HG02763 (cell line): ENCODE measurements around the gene TMEM179B.
A peak's percentile ranks its signal among the peaks of the same experiment; 100 is the strongest.
"Not testable (repeated sequence)": the region's sequence is repeated elsewhere in the genome, so short reads cannot be mapped to it uniquely, and the experiment has no call there.

Experiments used
- ATAC-seq: cut with Tn5 transposase; IDR thresholded peaks from one replicate; pipeline ENCODE4 v1.9.1; 2021; ENCODE audit warnings: mild to moderate bottlenecking, moderate library complexity; ENCODE audit not compliant: unreplicated experiment

TMEM179B gene, protein sequence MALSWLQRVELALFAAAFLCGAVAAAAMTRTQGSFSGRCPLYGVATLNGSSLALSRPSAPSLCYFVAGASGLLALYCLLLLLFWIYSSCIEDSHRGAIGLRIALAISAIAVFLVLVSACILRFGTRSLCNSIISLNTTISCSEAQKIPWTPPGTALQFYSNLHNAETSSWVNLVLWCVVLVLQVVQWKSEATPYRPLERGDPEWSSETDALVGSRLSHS

GRCh38 chr11:62787005-62787759 lies at the start of gene TMEM179B:
TMEM179B (plus strand) TSS chr11:62787402; CDS start chr11:62787432, 30 bp downstream.
- ATAC-seq = peak; percentile 64

DNA sequence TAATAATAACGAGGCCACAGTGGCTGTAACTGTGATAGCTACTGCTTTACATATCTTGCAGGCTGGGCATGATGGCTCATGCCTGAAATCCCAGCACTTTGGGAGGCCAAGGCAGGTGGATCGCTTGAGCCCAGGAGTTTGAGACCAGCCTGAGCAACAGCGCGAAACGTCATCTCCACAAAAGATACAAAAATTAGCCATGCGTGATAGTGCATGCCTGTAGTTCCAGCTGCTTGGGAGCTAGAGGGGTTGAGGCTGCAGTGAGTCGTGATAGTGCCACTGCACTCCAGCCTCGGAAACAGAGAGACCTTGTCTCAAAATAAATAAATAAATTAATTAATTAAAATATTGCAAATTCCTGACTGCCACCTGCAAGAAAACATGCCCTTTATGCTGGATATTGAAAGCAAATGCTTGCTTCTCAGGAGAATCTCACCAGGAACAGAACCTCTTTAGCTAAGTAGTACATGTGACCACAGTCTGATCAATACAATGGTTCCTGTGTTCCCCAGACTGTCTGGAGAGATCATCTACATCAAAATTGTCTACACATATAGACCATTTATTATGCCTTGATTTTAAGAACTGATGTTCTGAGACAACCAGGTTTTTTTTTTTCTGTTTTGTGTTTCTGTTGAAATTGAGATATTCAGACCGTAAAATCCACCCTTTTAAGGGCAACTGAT lies 39.6 kb upstream of the TMEM179B start:
- ATAC-seq = no peak

- ATAC-seq = not testable (repeated sequence)
These were observed 37.3 kb upstream of the TMEM179B start for GRCh38 chr11:62749931-62750330.

GRCh38 chr11:62752177-62752785 lies 34.9 kb upstream of the TMEM179B start:
- no peak for ATAC-seq

DNA sequence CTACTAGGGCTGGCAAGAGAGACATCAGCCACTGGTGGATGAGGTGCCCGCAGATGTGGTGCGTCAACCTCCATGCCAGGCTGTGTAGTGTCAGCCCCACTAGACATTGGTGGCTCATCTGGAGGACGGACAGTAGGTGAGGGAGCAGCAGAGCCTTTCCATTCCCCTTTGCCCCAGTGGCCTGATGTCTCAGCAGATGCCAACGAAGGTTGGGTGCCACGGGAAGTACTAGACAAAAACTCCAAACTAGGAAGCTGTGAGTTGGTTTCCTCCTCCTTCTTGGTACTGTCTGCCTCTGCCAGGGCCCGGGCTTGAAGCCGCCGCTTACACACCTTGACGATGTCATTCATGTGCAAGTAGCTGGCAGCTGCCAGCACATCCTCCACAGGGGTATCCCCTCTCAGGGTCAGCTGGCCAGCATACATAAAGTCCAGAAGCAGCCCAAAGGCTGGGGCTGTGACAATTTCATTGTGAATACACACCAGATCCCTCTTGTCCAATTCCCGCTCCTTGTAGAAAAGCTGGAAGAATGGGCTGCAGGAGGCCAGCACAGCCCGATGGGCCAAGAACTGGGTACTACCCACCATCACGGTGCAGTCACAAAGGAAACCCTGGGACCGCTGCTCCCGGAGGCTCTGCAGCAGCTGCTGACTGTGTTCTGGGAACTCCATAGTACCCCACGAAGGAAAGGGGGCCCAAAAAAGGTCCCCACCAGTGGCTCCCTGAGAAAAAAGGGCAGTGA lies 34.0 kb upstream of the TMEM179B start:
- no peak for ATAC-seq

GRCh38 chr11:62753736-62754603 lies 33.2 kb upstream of the TMEM179B start, which contains the start of gene ZBTB3:
ZBTB3 (minus strand) TSS chr11:62754160; CDS start chr11:62753664, 496 bp downstream.
- peak; percentile 95 for ATAC-seq

DNA sequence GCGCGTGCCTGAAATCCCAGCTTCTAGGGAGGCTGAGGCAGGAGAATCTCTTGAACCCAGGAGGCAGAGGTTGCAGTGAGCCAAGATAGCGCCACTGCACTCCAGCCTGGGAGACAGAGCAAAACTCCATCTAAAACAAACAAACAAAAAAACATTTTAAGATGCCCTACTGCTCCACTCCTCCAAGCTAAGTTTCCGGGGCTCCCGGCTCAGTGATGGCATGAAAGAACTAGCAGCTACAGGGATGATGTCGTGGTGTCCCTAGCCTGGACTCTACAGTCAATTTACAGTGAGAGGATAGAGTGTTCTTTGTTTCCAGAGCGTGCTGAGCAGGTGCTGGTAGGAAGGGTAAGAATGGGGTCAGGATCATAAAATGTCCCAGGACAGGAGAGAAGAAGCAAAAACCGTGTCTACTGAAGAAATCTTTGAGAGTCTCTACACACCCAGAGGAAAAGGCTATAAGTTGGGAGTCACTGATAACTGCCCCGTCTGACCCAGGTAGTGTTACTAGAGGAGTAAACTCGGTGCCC lies 32.1 kb upstream of the TMEM179B start:
- ATAC-seq = no peak

GRCh38 chr11:62757846-62758788 lies 29.1 kb upstream of the TMEM179B start:
- ATAC-seq = no peak

GRCh38 chr11:62760867-62761227 lies 26.4 kb upstream of the TMEM179B start:
- ATAC-seq = not testable (repeated sequence)

DNA sequence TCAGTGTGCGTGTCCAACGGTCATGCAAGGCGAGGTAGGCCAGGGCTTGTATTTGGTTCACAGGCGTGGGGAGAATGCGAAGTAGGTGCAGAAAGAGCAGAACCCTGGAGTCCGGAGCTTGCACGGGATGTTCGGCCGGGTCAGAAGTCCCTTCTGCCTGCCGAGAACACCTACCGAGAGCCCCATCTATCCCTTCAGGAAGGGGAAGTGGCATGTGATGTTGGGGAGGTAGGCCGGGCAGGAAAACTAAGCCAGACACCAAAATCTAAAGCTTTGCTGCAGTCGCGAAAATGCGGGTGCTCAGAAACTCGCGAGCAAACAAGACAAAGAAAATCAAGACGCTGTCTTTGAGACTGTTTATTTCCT lies 16.4 kb upstream of the TMEM179B start:
- ATAC-seq = no peak

GRCh38 chr11:62771144-62772021 lies 15.8 kb upstream of the TMEM179B start, which contains the start of gene TAF6L:
TAF6L (plus strand) TSS chr11:62771396; CDS start chr11:62775784, 4,388 bp downstream.
- peak; percentile 82 for ATAC-seq

GRCh38 chr11:62774407-62774806 lies 12.8 kb upstream of the TMEM179B start:
- no peak for ATAC-seq

- ATAC-seq = no peak
These were observed 11.6 kb upstream of the TMEM179B start for GRCh38 chr11:62775646-62776045.

DNA sequence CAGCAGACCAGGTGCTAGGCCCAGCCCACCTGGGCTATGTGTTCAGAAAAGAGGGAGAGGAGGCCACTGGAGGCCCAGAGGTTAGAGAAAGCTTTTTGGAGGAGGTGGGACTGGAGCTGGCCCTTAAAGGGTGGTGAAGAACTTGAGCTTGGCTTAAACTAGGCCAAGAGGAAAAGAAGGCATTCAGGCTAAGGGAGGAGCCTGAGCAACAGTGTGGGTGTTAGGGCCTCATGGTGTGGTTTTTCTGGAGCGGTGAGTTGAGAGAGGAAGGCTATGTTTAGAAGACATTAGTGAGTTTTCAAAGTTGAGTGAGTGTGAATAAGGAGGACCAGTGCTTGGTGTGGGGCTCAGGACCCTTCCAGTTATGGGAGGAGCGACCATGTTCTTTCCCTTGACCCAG lies 9.8 kb upstream of the TMEM179B start:
- ATAC-seq = no peak

GRCh38 chr11:62778441-62778840 lies 8.8 kb upstream of the TMEM179B start:
- ATAC-seq = no peak

DNA sequence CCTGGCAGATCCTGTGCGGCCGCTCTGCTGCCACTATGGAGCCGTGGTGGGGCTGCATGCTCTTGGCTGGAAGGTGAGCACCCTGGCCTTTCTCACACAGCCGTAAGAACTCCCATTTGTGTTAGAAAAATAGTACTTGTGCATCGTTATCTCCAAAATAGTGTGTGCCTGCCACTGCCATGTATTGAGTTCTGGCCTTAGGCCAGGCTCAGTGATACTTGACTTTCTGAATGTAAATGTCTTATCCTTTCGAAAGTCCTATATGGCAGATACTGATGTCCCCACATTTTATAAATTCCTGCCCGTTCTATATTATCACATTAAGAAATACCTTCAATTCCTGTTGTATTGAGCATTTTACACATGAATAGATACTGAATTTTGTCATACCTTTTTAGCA lies 4.4 kb upstream of the TMEM179B start:
- ATAC-seq = no peak

DNA sequence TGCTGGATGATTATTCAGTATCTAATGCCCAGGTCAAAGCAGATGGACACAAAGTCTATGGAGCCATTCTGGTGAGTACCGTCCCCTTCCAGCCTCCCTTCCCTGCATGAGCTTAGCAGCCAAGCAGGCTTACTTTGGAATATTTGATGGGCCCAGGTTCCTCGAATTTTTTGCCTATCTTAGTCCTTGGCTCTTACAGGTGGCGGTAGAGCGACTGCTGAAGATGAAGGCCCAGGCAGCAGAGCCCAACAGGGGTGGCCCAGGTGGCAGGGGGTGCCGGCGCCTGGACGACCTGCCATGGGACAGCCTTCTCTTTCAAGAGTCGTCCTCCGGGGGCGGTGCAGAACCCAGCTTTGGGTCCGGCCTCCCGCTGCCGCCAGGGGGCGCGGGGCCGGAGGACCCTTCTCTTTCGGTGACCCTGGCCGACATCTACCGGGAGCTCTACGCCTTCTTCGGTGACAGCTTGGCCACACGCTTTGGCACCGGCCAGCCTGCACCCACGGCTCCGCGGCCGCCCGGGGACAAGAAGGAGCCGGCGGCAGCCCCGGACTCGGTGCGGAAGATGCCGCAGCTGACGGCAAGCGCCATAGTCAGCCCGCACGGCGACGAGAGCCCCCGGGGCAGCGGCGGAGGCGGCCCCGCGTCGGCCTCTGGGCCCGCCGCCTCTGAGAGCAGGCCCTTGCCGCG lies 741 bp upstream of the TMEM179B start:
- peak; percentile 65 for ATAC-seq
